BLaER1 (cell line): ENCODE results near the gene ATF1.

Source experiments
- H3K27ac ChIP-seq: shearing (Covaris generic); formaldehyde crosslinking; 2 replicates; pipeline ENCODE4 v1.8.1; 2022
- H3K27me3 ChIP-seq: shearing (Covaris generic); formaldehyde crosslinking; 2 replicates; pipeline ENCODE4 v1.8.1; 2022
- H3K36me3 ChIP-seq: shearing (Covaris generic); formaldehyde crosslinking; 2 replicates; pipeline ENCODE4 v1.8.1; 2022
- H3K4me1 ChIP-seq: shearing (Covaris generic); formaldehyde crosslinking; 2 replicates; pipeline ENCODE4 v1.8.1; 2022
- H3K4me2 ChIP-seq: shearing (Covaris generic); formaldehyde crosslinking; 2 replicates; pipeline ENCODE4 v1.8.1; 2022
- H3K4me3 ChIP-seq: shearing (Covaris generic); formaldehyde crosslinking; 2 replicates; pipeline ENCODE4 v1.8.1; 2022
- H3K9ac ChIP-seq: shearing (Covaris generic); formaldehyde crosslinking; 2 replicates; pipeline ENCODE4 v1.8.1; 2022
- H3K9me3 ChIP-seq: shearing (Covaris generic); formaldehyde crosslinking; 2 replicates; pipeline ENCODE4 v1.8.1; 2022
- H4K20me1 ChIP-seq: shearing (Covaris generic); formaldehyde crosslinking; 2 replicates; pipeline ENCODE4 v1.8.1; 2022
- Cebpa-rat ChIP-seq: shearing (Covaris generic); IDR thresholded peaks from 2 replicates; pipeline ENCODE4 v1.8.1; 2022

ATF1 gene

GRCh38 chr12:50775251-50775650 lies 11.3 kb downstream of the ATF1 start:
- Histone ChIP-seq H3K27ac (no peak overlapping the region), H3K9me3 (peaks cover 29% of the 10 kb centered on the region), H3K4me3 (no peak overlapping the region), H3K27me3 (no peaks in the 10 kb centered on the region), H3K4me2 (no peak overlapping the region), H4K20me1 (peaks cover 76% of the 10 kb centered on the region; the same call in 1 of the 2 replicates), H3K4me1 (no peaks in the 10 kb centered on the region), H3K9ac (no peak overlapping the region), H3K36me3 (peaks cover 37% of the 10 kb centered on the region)
- TF ChIP-seq Cebpa-rat = no peak

DNA sequence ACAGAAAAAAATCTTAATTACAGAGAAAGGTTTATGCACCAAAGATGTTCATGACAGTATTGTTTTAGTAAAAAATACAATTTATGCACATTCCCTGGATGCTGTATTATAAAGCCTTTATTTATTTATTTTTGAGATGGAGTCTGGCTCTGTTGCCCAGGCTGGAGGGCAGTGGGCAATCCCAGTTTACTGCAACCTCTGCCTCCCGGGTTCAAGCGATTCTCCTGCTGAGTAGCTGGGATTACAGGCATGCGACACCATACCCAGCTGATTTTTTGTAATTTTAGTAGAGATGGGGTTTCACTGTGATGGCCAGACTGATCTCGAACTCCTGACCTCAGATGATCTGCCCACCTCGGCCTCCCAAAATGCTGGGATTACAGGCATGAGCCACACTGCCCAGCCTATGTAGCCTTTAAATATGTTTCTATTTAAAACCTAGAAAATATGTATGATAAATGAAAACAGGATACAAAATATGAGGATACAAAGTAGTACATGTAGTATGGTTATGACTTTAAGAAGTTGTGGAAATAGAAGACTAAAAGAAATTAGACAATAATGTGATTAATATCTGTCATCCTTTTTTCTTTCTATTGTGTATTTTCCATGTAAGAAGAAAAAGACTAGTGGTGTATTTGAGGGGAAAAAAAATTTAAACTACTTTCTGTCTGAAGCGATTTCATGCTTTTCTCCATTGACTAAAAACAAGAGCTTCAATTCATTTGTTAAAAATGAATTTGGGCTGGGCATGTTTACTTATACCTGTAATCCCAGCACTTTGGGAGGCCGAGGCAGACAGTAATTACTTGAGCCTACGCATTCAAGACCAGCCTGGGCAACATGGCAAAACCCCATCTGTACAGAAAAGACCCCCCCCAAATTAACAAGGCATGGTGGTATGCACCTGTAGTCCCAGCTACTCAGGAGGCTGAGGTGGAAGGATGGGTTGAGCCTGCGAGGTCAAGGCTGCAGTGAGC lies 13.1 kb downstream of the ATF1 start:
- TF ChIP-seq Cebpa-rat = no peak
- peaks cover 72% of the 10 kb centered on the region; the same call in 1 of the 2 replicates for H4K20me1 ChIP-seq

GRCh38 chr12:50778663-50779590 lies 15.0 kb downstream of the ATF1 start:
- Histone ChIP-seq H3K4me3 (no peak overlapping the region), H3K36me3 (peaks cover 33% of the 10 kb centered on the region), H4K20me1 (peaks cover 53% of the 10 kb centered on the region; the same call in 1 of the 2 replicates), H3K4me2 (no peak overlapping the region), H3K27ac (no peak overlapping the region), H3K9me3 (no peaks in the 10 kb centered on the region), H3K4me1 (no peaks in the 10 kb centered on the region), H3K9ac (no peak overlapping the region), H3K27me3 (no peaks in the 10 kb centered on the region)
- TF ChIP-seq Cebpa-rat = no peak

More for the DNA sequence above, 13.1 kb downstream of the ATF1 start:
- Histone ChIP-seq H3K4me2 (no peak overlapping the region), H3K9ac (no peak overlapping the region), H3K36me3 (peaks cover 36% of the 10 kb centered on the region), H3K27ac (no peak overlapping the region), H3K9me3 (peaks cover 11% of the 10 kb centered on the region; the same call in 1 of the 2 replicates), H3K4me1 (no peaks in the 10 kb centered on the region), H3K4me3 (no peak overlapping the region), H3K27me3 (no peaks in the 10 kb centered on the region)

DNA sequence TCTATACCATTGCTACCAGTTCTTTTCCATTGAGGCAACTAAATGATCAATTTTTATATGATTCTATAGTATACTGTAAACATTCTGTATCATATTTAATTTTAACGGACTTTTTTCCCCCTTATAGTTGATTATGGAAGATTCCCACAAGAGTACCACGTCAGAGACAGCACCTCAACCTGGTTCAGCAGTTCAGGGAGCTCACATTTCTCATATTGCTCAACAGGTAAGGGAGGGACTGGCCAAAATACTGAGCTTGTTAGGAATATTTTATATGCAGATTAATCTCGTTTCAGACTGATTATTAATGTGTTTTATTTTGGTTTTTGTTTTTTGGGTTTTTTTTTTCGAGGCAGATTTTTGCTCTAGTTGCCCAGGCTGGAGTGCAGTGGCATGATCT lies 16.1 kb downstream of the ATF1 start:
- Histone ChIP-seq H3K9ac (no peak overlapping the region), H3K4me1 (no peaks in the 10 kb centered on the region), H3K27ac (no peak overlapping the region), H4K20me1 (peaks cover 42% of the 10 kb centered on the region; the same call in 1 of the 2 replicates), H3K4me3 (no peak overlapping the region), H3K4me2 (no peak overlapping the region), H3K27me3 (no peaks in the 10 kb centered on the region), H3K9me3 (no peaks in the 10 kb centered on the region), H3K36me3 (peaks cover 40% of the 10 kb centered on the region)
- TF ChIP-seq Cebpa-rat = no peak

- no peak for TF ChIP-seq Cebpa-rat
- H3K4me1 ChIP-seq = no peaks in the 10 kb centered on the region
- H3K9ac ChIP-seq = no peak overlapping the region
- H3K9me3 ChIP-seq = peaks cover 25% of the 10 kb centered on the region
- H3K36me3 ChIP-seq = peaks cover 85% of the 10 kb centered on the region
- H3K4me3 ChIP-seq = no peak overlapping the region
- H3K27me3 ChIP-seq = no peaks in the 10 kb centered on the region
- peaks cover under 1% of the 10 kb centered on the region; the same call in 1 of the 2 replicates for H4K20me1 ChIP-seq
- H3K4me2 ChIP-seq = no peak overlapping the region
- no peak overlapping the region for H3K27ac ChIP-seq
Measured at GRCh38 chr12:50784501-50784900, 20.6 kb downstream of the ATF1 start.

GRCh38 chr12:50785406-50786001 lies 21.6 kb downstream of the ATF1 start:
- no peak for TF ChIP-seq Cebpa-rat
- no peaks in the 10 kb centered on the region for H3K4me1 ChIP-seq
- no peak overlapping the region for H3K4me2 ChIP-seq
- H3K9ac ChIP-seq = no peak overlapping the region
- no peak overlapping the region for H3K4me3 ChIP-seq
- no peak overlapping the region for H3K27ac ChIP-seq
- H3K27me3 ChIP-seq = no peaks in the 10 kb centered on the region
- H3K9me3 ChIP-seq = peaks cover 25% of the 10 kb centered on the region
- peaks cover 5% of the 10 kb centered on the region; the same call in 1 of the 2 replicates for H4K20me1 ChIP-seq
- H3K36me3 ChIP-seq = peaks cover 80% of the 10 kb centered on the region

- H3K27me3 ChIP-seq = no peaks in the 10 kb centered on the region
- no peak overlapping the region for H3K4me2 ChIP-seq
- TF ChIP-seq Cebpa-rat = no peak
- peaks cover 12% of the 10 kb centered on the region for H4K20me1 ChIP-seq
- H3K9ac ChIP-seq = no peak overlapping the region
- peaks cover 69% of the 10 kb centered on the region for H3K36me3 ChIP-seq
- no peaks in the 10 kb centered on the region for H3K4me1 ChIP-seq
- peaks cover 25% of the 10 kb centered on the region for H3K9me3 ChIP-seq
- no peak overlapping the region for H3K27ac ChIP-seq
- H3K4me3 ChIP-seq = no peak overlapping the region
Measured at GRCh38 chr12:50786498-50787231, 22.8 kb downstream of the ATF1 start.

GRCh38 chr12:50787618-50788017 lies 23.7 kb downstream of the ATF1 start:
- peaks cover 25% of the 10 kb centered on the region for H3K9me3 ChIP-seq
- H3K4me3 ChIP-seq = no peak overlapping the region
- H3K27ac ChIP-seq = no peak overlapping the region
- peaks cover 21% of the 10 kb centered on the region for H4K20me1 ChIP-seq
- H3K9ac ChIP-seq = no peak overlapping the region
- TF ChIP-seq Cebpa-rat = no peak
- no peaks in the 10 kb centered on the region for H3K27me3 ChIP-seq
- H3K4me2 ChIP-seq = no peak overlapping the region
- H3K36me3 ChIP-seq = peaks cover 62% of the 10 kb centered on the region
- H3K4me1 ChIP-seq = no peaks in the 10 kb centered on the region

DNA sequence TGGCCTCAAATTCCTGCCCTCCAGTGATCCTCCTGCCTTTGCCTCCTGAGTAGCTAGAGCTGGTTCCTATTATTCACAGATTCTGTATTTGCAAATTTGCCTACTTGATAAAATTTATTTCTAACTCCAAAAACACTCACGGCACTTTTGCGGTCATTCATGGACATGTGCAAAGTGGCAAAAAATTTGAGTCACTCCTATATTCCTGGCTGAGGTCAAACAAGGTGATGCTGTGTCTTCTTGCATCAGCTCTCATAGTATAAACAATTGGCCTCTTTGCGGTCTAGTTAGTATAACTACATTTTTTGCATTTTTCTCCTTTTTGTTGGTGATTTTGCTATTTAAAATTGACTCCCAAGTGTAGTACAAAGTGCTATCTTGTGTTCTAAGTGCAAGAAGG lies 24.7 kb downstream of the ATF1 start:
- Histone ChIP-seq H3K27me3 (no peaks in the 10 kb centered on the region), H3K4me3 (no peak overlapping the region), H3K27ac (no peak overlapping the region), H3K4me1 (no peaks in the 10 kb centered on the region), H4K20me1 (peaks cover 21% of the 10 kb centered on the region), H3K9me3 (peaks cover 25% of the 10 kb centered on the region), H3K4me2 (no peak overlapping the region), H3K36me3 (peaks cover 57% of the 10 kb centered on the region), H3K9ac (no peak overlapping the region)
- no peak for TF ChIP-seq Cebpa-rat
